SJCRH30 (cell line): ENCODE results near the gene KIF25. TPM values are rescaled to one million over a fixed set of nuclear protein-coding genes. Genes with fewer than 3 reads are reported as not detected.

Source experiments
- DNase-seq, 2 experiments: peaks; one replicate each; pipeline ENCODE4 v3.0.0-alpha.2; 2015 to 2020
- H3K27ac ChIP-seq: fragments of 250-450 bp; sonication (Bioruptor Pico); 2 replicates; pipeline ENCODE4 v1.5.1; 2020; ENCODE audit warnings: mild to moderate bottlenecking, moderate library complexity
- H3K27me3 ChIP-seq: fragments of 250-450 bp; sonication (Bioruptor Pico); 2 replicates; pipeline ENCODE4 v1.5.1; 2020; ENCODE audit warnings: mild to moderate bottlenecking, moderate library complexity
- H3K36me3 ChIP-seq: fragments of 250-450 bp; sonication (Bioruptor Pico); 2 replicates; pipeline ENCODE4 v1.5.1; 2020; ENCODE audit warnings: mild to moderate bottlenecking, moderate library complexity
- H3K4me1 ChIP-seq: fragments of 250-450 bp; sonication (Bioruptor Pico); 2 replicates; pipeline ENCODE4 v1.5.1; 2020; ENCODE audit warnings: mild to moderate bottlenecking, moderate library complexity
- H3K4me3 ChIP-seq: fragments of 250-450 bp; sonication (Bioruptor Pico); 2 replicates; pipeline ENCODE4 v1.5.1; 2020; ENCODE audit warnings: mild to moderate bottlenecking, moderate library complexity
- H3K9me3 ChIP-seq: fragments of 250-450 bp; sonication (Bioruptor Pico); replicated peaks from 2 replicates; pipeline ENCODE4 v1.5.1; 2020; ENCODE audit warnings: mild to moderate bottlenecking, moderate library complexity
- total RNA-seq: library from RNA; depleted of rRNA; stranded (reverse); fragments of >200 nt; shearing (Covaris generic); gene quantifications from 2 replicates; pipeline ENCODE4 v1.2.3, GENCODE V29; 2014

The KIF25 gene
- total RNA-seq, 1 experiment from 2014 or later = 0.51 TPM

GRCh38 chr6:168014428-168014827, 17.0 kb downstream of the KIF25 start:
- no peak for DNase-seq
- H3K27ac ChIP-seq = no peak overlapping the region
- no peaks in the 10 kb centered on the region; the same call in 1 of the 2 replicates for H3K27me3 ChIP-seq

DNA sequence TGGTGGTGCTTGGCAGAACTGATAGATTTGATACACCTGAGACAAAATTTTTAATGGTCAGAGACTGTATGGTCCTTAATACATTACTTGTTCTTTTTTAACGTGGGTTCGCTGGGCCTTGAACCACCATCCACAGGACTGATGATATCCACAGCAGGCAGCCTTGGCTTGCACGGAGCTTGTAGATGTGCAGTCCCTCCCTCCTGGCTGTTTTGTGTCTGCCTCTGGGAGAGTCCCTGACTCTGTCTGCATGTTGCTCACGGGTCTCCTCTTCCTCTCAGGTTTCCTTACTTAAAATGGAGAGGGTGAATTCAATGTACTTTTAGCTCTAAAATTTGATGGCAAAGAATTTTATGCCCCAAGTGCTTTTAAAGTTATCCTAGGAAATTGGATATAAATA, 17.5 kb downstream of the KIF25 start:
- no peak for DNase-seq
- peaks cover 18% of the 10 kb centered on the region for H3K4me1 ChIP-seq
- H3K36me3 ChIP-seq = no peaks in the 10 kb centered on the region
- no peaks in the 10 kb centered on the region; the same call in 1 of the 2 replicates for H3K27me3 ChIP-seq
- peaks cover 19% of the 10 kb centered on the region for H3K9me3 ChIP-seq
- H3K27ac ChIP-seq = no peak overlapping the region
- no peak overlapping the region for H3K4me3 ChIP-seq

More at GRCh38 chr6:168014428-168014827, 17.0 kb downstream of the KIF25 start:
- peaks cover 21% of the 10 kb centered on the region for H3K9me3 ChIP-seq
- H3K36me3 ChIP-seq = no peaks in the 10 kb centered on the region
- H3K4me1 ChIP-seq = peaks cover 18% of the 10 kb centered on the region
- H3K4me3 ChIP-seq = no peak overlapping the region

DNA sequence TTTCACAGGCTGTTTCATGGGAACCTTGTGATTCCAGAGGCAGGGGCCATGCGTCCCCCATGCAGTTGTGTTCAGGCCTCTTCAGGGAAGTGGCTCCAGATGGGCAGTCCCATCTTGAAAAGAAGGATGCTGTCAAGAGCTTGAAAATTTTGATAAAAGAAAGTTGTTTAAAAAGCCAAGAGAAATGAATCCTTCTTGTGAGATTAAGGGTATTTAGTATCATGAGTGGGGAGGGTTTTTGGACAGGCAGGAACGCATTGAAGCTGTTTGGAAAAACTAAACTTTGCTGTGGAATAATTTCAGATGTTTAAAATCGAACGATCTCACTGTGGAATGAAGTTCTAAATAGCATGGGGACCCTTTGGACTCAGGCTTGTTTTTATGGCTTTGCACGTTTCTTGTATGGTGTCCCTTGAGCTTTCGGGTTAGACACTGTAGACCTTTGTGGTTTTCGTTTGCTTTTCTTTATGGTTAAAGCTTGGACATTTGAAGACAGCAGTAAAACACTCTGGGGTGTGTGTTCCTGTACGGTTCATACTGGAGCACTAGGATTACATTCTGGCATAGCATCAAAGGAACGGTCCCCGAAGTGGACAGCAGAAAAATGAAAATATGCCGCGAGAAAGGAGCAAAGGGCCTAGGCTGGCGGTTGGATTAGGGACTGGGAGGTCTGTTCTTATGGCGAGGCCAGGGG, 18.2 kb downstream of the KIF25 start:
- Histone ChIP-seq H3K4me3 (no peak overlapping the region), H3K27me3 (no peaks in the 10 kb centered on the region; the same call in 1 of the 2 replicates), H3K9me3 (peaks cover 19% of the 10 kb centered on the region), H3K27ac (no peak overlapping the region), H3K36me3 (no peaks in the 10 kb centered on the region), H3K4me1 (peaks cover 18% of the 10 kb centered on the region)
- peak; percentile 27 to 61 for DNase-seq

- H3K27ac ChIP-seq = no peak overlapping the region
- no peaks in the 10 kb centered on the region; the same call in 1 of the 2 replicates for H3K27me3 ChIP-seq
- peaks cover 14% of the 10 kb centered on the region for H3K9me3 ChIP-seq
- no peaks in the 10 kb centered on the region for H3K36me3 ChIP-seq
- DNase-seq = no peak
- H3K4me1 ChIP-seq = peaks cover 18% of the 10 kb centered on the region
- peak overlapping the region; percentile 10; the same call in 1 of the 2 replicates for H3K4me3 ChIP-seq
Measured at GRCh38 chr6:168016176-168016620, 18.7 kb downstream of the KIF25 start.

DNA sequence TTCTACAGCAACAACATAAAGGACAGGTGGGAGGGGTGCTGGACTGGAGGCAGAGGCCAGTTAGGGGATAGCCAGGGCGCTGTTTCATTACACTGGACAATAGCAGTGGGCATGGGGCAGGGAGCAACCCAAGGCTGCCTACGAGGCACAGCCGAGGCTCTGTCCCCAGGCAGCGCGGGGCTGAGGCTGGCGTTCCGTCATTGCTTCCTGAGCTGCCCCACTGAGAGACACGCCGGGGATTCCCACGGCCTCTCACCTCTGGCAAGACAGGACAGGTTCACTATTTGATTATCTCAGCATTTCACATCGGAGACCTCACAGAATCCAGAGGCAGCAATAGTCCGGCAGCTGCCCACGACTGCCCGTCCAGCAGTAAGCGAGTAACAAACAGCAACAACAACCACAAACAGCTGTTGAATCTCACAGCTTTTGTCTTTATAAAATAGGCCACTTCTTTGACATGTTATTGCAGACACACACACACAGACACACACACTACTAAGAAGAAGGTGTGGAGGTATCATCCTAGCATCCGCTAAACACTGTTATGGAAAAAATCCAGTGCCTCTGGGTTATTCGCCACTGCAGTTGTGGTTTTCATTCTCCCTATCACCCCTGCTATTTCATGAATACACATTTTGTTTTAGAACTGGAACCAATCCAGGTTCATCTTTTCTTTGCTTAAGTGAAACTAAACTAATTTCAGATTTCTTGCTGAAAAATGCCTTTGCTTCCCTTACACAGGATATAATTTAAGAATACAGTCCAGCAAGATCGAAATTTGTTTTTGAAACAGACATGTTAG, 19.5 kb downstream of the KIF25 start:
- H3K27me3 ChIP-seq = no peaks in the 10 kb centered on the region; the same call in 1 of the 2 replicates
- peak overlapping the region; percentile 10 for H3K4me3 ChIP-seq
- peak; percentile 33 to 57 for DNase-seq
- H3K27ac ChIP-seq = no peak overlapping the region
- no peaks in the 10 kb centered on the region for H3K36me3 ChIP-seq
- H3K4me1 ChIP-seq = peaks cover 18% of the 10 kb centered on the region
- H3K9me3 ChIP-seq = peaks cover 10% of the 10 kb centered on the region

GRCh38 chr6:168017629-168018028, 20.2 kb downstream of the KIF25 start:
- peaks cover 6% of the 10 kb centered on the region for H3K9me3 ChIP-seq
- no peaks in the 10 kb centered on the region for H3K36me3 ChIP-seq
- H3K27me3 ChIP-seq = no peaks in the 10 kb centered on the region; the same call in 1 of the 2 replicates
- no peak overlapping the region for H3K4me3 ChIP-seq
- peaks cover 18% of the 10 kb centered on the region for H3K4me1 ChIP-seq
- H3K27ac ChIP-seq = no peak overlapping the region
- DNase-seq = no peak

- Histone ChIP-seq H3K27me3 (no peaks in the 10 kb centered on the region; the same call in 1 of the 2 replicates), H3K4me1 (peaks cover 18% of the 10 kb centered on the region), H3K27ac (no peak overlapping the region), H3K36me3 (no peaks in the 10 kb centered on the region), H3K9me3 (peaks cover 6% of the 10 kb centered on the region), H3K4me3 (no peak overlapping the region)
- no peak for DNase-seq
Measured at GRCh38 chr6:168018664-168019063, 21.2 kb downstream of the KIF25 start.

- peaks cover 18% of the 10 kb centered on the region for H3K4me1 ChIP-seq
- H3K4me3 ChIP-seq = no peak overlapping the region
- no peaks in the 10 kb centered on the region; the same call in 1 of the 2 replicates for H3K27me3 ChIP-seq
- H3K9me3 ChIP-seq = no peaks in the 10 kb centered on the region; the same call in 1 of the 2 replicates
- no peaks in the 10 kb centered on the region for H3K36me3 ChIP-seq
- H3K27ac ChIP-seq = no peak overlapping the region
- DNase-seq = no peak
Measured at GRCh38 chr6:168020242-168020641, 22.8 kb downstream of the KIF25 start.

GRCh38 chr6:168021581-168021980, 24.1 kb downstream of the KIF25 start:
- H3K4me3 ChIP-seq = no peak overlapping the region
- no peaks in the 10 kb centered on the region for H3K36me3 ChIP-seq
- no peak overlapping the region for H3K27ac ChIP-seq
- DNase-seq = no peak
- H3K27me3 ChIP-seq = no peaks in the 10 kb centered on the region; the same call in 1 of the 2 replicates
- H3K4me1 ChIP-seq = peaks cover 11% of the 10 kb centered on the region
- H3K9me3 ChIP-seq = no peaks in the 10 kb centered on the region

DNA sequence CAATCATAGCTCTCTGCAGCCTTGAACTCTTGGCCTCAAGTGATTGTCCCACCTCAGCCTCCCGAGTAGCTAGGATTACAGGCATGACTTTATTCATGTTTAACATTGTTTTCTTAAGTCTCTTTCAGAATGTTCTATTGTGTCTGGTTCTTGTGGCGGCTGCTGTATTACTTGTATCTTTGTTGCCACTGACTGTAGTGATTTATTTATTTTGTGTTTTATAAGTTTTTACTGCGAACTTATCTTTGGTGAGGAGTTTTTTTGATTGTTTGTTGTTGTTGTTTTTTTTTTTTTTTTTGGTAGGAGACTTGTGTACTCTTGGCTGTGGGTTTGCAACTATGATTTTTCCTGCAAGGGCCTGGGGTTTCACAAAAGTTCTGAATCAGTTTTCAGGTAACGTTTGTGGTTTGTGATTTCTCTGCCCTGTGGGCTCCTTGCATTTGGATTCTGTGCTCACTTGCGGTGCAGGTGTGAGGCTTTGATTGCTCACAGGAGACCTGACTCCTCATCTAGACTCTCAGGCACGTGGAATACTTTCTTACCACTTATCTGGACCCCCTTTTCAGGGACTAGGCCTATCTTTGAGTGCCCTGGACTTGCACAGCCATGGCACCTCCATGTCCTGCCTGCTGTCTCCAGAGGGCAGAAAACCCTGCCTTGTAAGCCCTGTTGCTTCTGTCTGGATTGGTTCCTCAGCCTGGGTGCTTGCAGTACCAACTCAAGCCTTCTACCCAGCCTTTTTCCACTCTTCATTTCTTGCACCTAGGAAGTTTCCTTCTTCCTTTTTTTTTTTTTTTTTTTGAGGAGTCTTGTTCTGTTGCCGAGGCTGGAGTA, 25.2 kb downstream of the KIF25 start:
- Histone ChIP-seq H3K4me3 (no peak overlapping the region), H3K27ac (no peak overlapping the region), H3K4me1 (no peaks in the 10 kb centered on the region; the same call in 1 of the 2 replicates), H3K36me3 (no peaks in the 10 kb centered on the region), H3K9me3 (no peaks in the 10 kb centered on the region), H3K27me3 (no peaks in the 10 kb centered on the region; the same call in 1 of the 2 replicates)
- DNase-seq = no peak

DNA sequence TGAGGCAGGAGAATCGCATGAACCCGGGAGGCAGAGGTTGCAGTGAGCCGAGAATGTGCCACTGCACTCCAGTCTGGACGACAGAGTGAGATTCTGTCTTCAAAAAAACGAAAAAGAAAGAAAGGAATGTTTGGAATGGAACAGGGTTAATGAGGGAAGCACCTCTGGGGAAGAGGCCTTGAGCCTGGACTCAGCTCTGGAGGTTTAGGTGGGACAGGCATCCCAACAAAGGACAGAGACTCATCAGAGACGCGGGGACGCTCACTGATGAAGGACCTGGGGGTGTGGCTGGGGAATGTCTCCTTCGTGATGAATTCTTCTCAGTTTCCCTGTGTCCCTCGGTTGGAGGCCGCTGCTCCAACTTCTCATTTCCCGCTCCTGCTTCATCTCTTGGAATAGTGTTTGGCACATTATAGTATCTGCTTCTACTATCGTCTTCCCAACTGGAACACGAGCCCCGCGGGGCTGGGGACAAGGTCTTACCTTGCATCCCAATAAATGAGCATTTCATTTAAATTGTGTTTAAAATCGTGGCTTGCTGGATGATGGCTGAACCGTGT, 27.6 kb downstream of the KIF25 start:
- Histone ChIP-seq H3K4me1 (no peaks in the 10 kb centered on the region), H3K27me3 (no peaks in the 10 kb centered on the region), H3K36me3 (no peaks in the 10 kb centered on the region), H3K9me3 (no peaks in the 10 kb centered on the region), H3K4me3 (no peak overlapping the region), H3K27ac (no peak overlapping the region)
- DNase-seq = no peak

DNA sequence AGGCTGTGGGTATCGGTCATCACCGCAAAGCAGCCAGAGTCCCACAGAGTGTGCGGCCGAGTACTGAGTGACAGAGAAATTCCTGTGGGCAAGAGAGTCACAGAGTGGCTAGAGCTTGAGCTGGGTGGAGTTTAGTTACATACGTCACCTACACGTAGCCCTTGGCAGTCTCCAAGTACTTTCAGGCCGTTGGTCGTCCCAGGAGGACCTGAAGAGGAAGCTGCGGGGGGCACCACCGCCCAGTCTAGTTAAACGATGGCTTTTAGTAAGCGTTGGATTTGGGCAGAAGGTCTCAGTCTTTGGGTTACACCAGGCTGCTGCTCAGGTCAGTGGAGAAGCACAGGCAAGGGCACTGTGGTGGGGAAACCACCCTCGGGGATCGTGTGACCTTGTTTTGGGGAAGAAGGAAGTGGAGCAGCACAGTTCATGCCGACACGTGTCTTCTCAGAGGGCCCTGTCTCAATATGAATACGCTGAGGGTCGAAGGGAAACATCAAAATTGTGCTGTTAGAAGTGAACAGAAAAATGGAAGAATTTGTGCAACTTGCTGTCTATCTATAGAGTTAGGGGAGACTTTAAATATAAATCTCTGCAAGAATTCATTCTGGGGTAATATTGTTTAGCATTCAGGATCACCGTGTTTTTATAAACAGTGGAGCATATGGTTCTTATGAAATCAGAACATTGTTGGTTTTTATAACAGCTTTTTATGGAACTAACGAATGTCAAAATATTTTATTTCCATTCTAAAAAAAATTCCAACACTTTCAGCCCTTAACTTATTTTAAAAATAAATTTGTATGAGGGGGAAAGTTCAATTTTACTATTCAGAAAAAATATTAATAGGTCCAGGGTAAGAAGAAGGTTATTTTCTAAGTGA, 28.6 kb downstream of the KIF25 start:
- no peak overlapping the region for H3K27ac ChIP-seq
- no peaks in the 10 kb centered on the region for H3K9me3 ChIP-seq
- no peak for DNase-seq
- peaks cover 7% of the 10 kb centered on the region for H3K4me1 ChIP-seq
- H3K36me3 ChIP-seq = no peaks in the 10 kb centered on the region
- H3K27me3 ChIP-seq = no peaks in the 10 kb centered on the region
- H3K4me3 ChIP-seq = no peak overlapping the region

DNA sequence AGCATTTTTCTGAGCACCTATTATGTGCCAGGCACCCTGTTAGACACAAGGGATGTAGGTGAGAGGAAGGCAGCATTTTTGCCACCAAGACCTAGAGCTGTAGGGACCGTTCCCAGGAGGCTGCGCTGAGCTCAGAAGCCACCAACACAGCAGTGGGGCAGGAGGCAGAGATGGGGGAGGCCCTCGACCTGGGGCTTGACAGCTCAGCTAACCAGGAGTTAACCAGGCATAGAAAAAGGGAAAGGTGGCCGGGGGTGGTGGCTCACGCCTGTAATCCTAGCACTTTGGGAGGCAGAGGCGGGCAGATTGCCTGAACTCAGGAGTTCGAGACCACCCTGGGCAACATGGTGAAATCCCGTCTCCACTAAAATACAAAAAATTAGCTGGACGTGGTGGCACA, 29.5 kb downstream of the KIF25 start:
- Histone ChIP-seq H3K27ac (no peak overlapping the region), H3K27me3 (no peaks in the 10 kb centered on the region), H3K36me3 (no peaks in the 10 kb centered on the region), H3K4me1 (peaks cover 16% of the 10 kb centered on the region), H3K4me3 (no peak overlapping the region), H3K9me3 (no peaks in the 10 kb centered on the region)
- DNase-seq = no peak
